Activated CD4-positive, alpha-beta T cell treated with anti-CD3 and anti-CD28 coated beads, Interleukin-2, amount 50 U/mL, for 48 hours (primary cell): ENCODE measurements around the gene IL12A.

Experiments
- DNase-seq, 2 experiments: peaks; one replicate each; pipeline ENCODE4 v3.0.0-alpha.2; 2020

IL12A gene

GRCh38 chr3:160038862-160039562, 50.4 kb downstream of the IL12A start:
- DNase-seq, result peak in 1 of 2 experiments; percentile 6

GRCh38 chr3:160040181-160040580, 51.5 kb downstream of the IL12A start:
- no peak for DNase-seq

GRCh38 chr3:160041465-160041864, 52.8 kb downstream of the IL12A start:
- DNase-seq, result no peak

- no peak for DNase-seq
These were observed 55.5 kb downstream of the IL12A start for GRCh38 chr3:160044121-160044520.
